CD4-positive, CD25-positive, alpha-beta regulatory T cell (primary cell): ENCODE results near the gene DES. TPM values are rescaled to one million over a fixed set of nuclear protein-coding genes. Genes with fewer than 3 reads are reported as not detected.

ENCODE experiments used
- ATAC-seq, 2 donors: fragments of 150-1000 bp; cut with Tn5 transposase; one replicate each; pipeline ENCODE4 v1.10.0; 2021; ENCODE audit warnings: low read depth in 2 of 2, moderate number of reproducible peaks in 2 of 2, moderate library complexity in 1 of 2
- DNase-seq, 3 donors: peaks; one replicate each; pipeline versions ENCODE4 v3.0.0 to v3.0.0-alpha.2; 2012 to 2022; ENCODE audit warnings: mixed read lengths in 1 of 3
- H3K27ac ChIP-seq: one replicate; pipeline ENCODE4 v1.7.0; 2013; ENCODE audit warnings: mild to moderate bottlenecking, low read length; ENCODE audit not compliant: insufficient read depth, poor library complexity, severe bottlenecking
- H3K27me3 ChIP-seq: one replicate; pipeline ENCODE4 v1.7.0; 2013; ENCODE audit warnings: low read length; ENCODE audit not compliant: control insufficient read depth, insufficient read depth
- H3K36me3 ChIP-seq: one replicate; pipeline ENCODE4 v1.7.0; 2013; ENCODE audit warnings: mild to moderate bottlenecking, low read length, moderate library complexity; ENCODE audit not compliant: control insufficient read depth, insufficient read depth
- H3K4me1 ChIP-seq: 2 replicates; pipeline ENCODE4 v1.7.0; 2013; ENCODE audit warnings: mild to moderate bottlenecking, low read length; ENCODE audit not compliant: insufficient read depth, control insufficient read depth, poor library complexity, severe bottlenecking
- H3K4me3 ChIP-seq: one replicate; pipeline ENCODE4 v1.7.0; 2013; ENCODE audit warnings: low read depth, mild to moderate bottlenecking, low read length, moderate library complexity
- H3K9me3 ChIP-seq, 2 experiments: 1 replicate in 1 of 2; 2 replicates in 1 of 2; pipeline ENCODE4 v1.7.0; 2013; ENCODE audit warnings: low read length in 2 of 2, mild to moderate bottlenecking in 1 of 2, moderate library complexity in 1 of 2; ENCODE audit not compliant: control insufficient read depth in 2 of 2
- H3K27ac Mint-ChIP-seq, 3 donors: one replicate each; pipeline ENCODE4 v1.8.0; 2020 to 2022; ENCODE audit warnings: mild to moderate bottlenecking in 3 of 3, mixed read lengths in 3 of 3, moderate library complexity in 2 of 3
- H3K27me3 Mint-ChIP-seq: one replicate; pipeline ENCODE4 v1.8.0; 2022; ENCODE audit warnings: mild to moderate bottlenecking, mixed read lengths
- H3K36me3 Mint-ChIP-seq: one replicate; pipeline ENCODE4 v1.8.0; 2020; ENCODE audit warnings: mixed read lengths
- H3K4me1 Mint-ChIP-seq, 4 donors: one replicate each; pipeline ENCODE4 v1.8.0; 2020 to 2022; ENCODE audit warnings: mixed read lengths in 4 of 4, mild to moderate bottlenecking in 1 of 4
- H3K4me3 Mint-ChIP-seq, 4 donors: one replicate each; pipeline ENCODE4 v1.8.0; 2020 to 2022; ENCODE audit warnings: mild to moderate bottlenecking in 4 of 4, mixed read lengths in 4 of 4, moderate library complexity in 3 of 4
- H3K9me3 Mint-ChIP-seq, 7 donors: one replicate each; pipeline ENCODE4 v1.8.0; 2020 to 2022; ENCODE audit warnings: mixed read lengths in 7 of 7, mild to moderate bottlenecking in 3 of 7, moderate library complexity in 2 of 7
- polyA plus RNA-seq, 4 donors: library from polyadenylated mRNA; unstranded; fragments of 300-500 nt; fragmentation: Illumina TruSeq; gene quantifications; one replicate each; pipeline ENCODE4 v1.2.3, GENCODE V29; 2021
- total RNA-seq: library from RNA; stranded (reverse); gene quantifications from one replicate; pipeline ENCODE4 v1.2.3, GENCODE V29; 2022

The DES gene
- total and polyA plus RNA-seq, 5 donors from 2014 or later, result not detected

GRCh38 chr2:219438453-219438852 lies 20.3 kb downstream of the DES start:
- Mint-ChIP-seq H3K4me1 (peaks cover 0 to 21% (median 2%) of the 10 kb centered on the region in 4 donors), H3K9me3 (peaks cover 0 to 5% (median 0%) of the 10 kb centered on the region in 7 donors), H3K36me3 (no peaks in the 10 kb centered on the region), H3K27ac (no peak overlapping the region), H3K27me3 (peaks cover 31% of the 10 kb centered on the region), H3K4me3 (no peak overlapping the region)
- Histone ChIP-seq H3K4me3 (no peak overlapping the region), H3K27ac (no peak overlapping the region), H3K9me3 (no peaks in the 10 kb centered on the region), H3K36me3 (no peaks in the 10 kb centered on the region), H3K27me3 (peaks cover 16% of the 10 kb centered on the region), H3K4me1 (peaks cover 13% of the 10 kb centered on the region)
- DNase-seq (no peak), ATAC-seq (no peak)

GRCh38 chr2:219439506-219439905 lies 21.3 kb downstream of the DES start:
- Histone ChIP-seq H3K36me3 (no peaks in the 10 kb centered on the region), H3K27me3 (peaks cover 16% of the 10 kb centered on the region), H3K9me3 (no peaks in the 10 kb centered on the region), H3K27ac (no peak overlapping the region), H3K4me1 (peaks cover 13% of the 10 kb centered on the region), H3K4me3 (no peak overlapping the region)
- ATAC-seq (no peak), DNase-seq (no peak)
- Mint-ChIP-seq H3K4me1 (peaks cover 0 to 21% (median 2%) of the 10 kb centered on the region in 4 donors), H3K4me3 (no peak overlapping the region), H3K27me3 (peaks cover 33% of the 10 kb centered on the region), H3K27ac (no peak overlapping the region), H3K9me3 (peaks cover 0 to 5% (median 0%) of the 10 kb centered on the region in 7 donors), H3K36me3 (no peaks in the 10 kb centered on the region)

GRCh38 chr2:219440388-219441256 lies 22.4 kb downstream of the DES start:
- Mint-ChIP-seq H3K27ac (no peak overlapping the region), H3K27me3 (peaks cover 39% of the 10 kb centered on the region), H3K4me1 (peaks cover 0 to 23% (median 2%) of the 10 kb centered on the region in 4 donors), H3K9me3 (peaks cover 0 to 5% (median 0%) of the 10 kb centered on the region in 7 donors), H3K4me3 (peak overlapping the region; percentile 5 to 83 (median 78)), H3K36me3 (no peaks in the 10 kb centered on the region)
- Histone ChIP-seq H3K9me3 (no peaks in the 10 kb centered on the region), H3K4me3 (no peak overlapping the region), H3K27ac (no peak overlapping the region), H3K27me3 (peaks cover 13% of the 10 kb centered on the region), H3K4me1 (peaks cover 6% of the 10 kb centered on the region), H3K36me3 (no peaks in the 10 kb centered on the region)
- DNase-seq (no peak), ATAC-seq (no peak)

GRCh38 chr2:219441451-219442255 lies 23.5 kb downstream of the DES start:
- Mint-ChIP-seq H3K27ac (no peak overlapping the region), H3K9me3 (peaks cover 0 to 5% (median 0%) of the 10 kb centered on the region in 7 donors), H3K27me3 (peaks cover 47% of the 10 kb centered on the region), H3K4me1 (peaks cover 0 to 19% (median 2%) of the 10 kb centered on the region in 4 donors), H3K4me3 (peak overlapping the region; percentile 27 to 83 (median 78)), H3K36me3 (no peaks in the 10 kb centered on the region)
- ATAC-seq (peak; percentile 32 to 61), DNase-seq (peak; percentile 24 to 30 (median 30))
- Histone ChIP-seq H3K27me3 (peaks cover 12% of the 10 kb centered on the region), H3K36me3 (no peaks in the 10 kb centered on the region), H3K9me3 (no peaks in the 10 kb centered on the region), H3K27ac (no peak overlapping the region), H3K4me1 (peaks cover 6% of the 10 kb centered on the region), H3K4me3 (no peak overlapping the region)

GRCh38 chr2:219442256-219443015 lies 24.3 kb downstream of the DES start:
- peaks cover 6% of the 10 kb centered on the region for H3K4me1 ChIP-seq
- peaks cover 53% of the 10 kb centered on the region for H3K27me3 Mint-ChIP-seq
- H3K9me3 Mint-ChIP-seq, result peaks cover 0 to 5% (median 0%) of the 10 kb centered on the region in 7 donors
- H3K4me3 Mint-ChIP-seq, result peak overlapping the region in 3 of 4 donors; percentile 22 to 71 (median 71)
- peaks cover 0 to 19% (median 2%) of the 10 kb centered on the region in 4 donors for H3K4me1 Mint-ChIP-seq
- H3K36me3 Mint-ChIP-seq, result no peaks in the 10 kb centered on the region
- ATAC-seq (no peak), DNase-seq (no peak)
- no peak overlapping the region for H3K27ac Mint-ChIP-seq
- no peaks in the 10 kb centered on the region for H3K36me3 ChIP-seq
- peaks cover 12% of the 10 kb centered on the region for H3K27me3 ChIP-seq
- no peak overlapping the region for H3K4me3 ChIP-seq
- no peak overlapping the region for H3K27ac ChIP-seq
- no peaks in the 10 kb centered on the region for H3K9me3 ChIP-seq

- Histone ChIP-seq H3K9me3 (no peaks in the 10 kb centered on the region), H3K4me1 (peaks cover 6% of the 10 kb centered on the region), H3K27me3 (peaks cover 12% of the 10 kb centered on the region), H3K4me3 (no peak overlapping the region), H3K36me3 (no peaks in the 10 kb centered on the region), H3K27ac (no peak overlapping the region)
- Mint-ChIP-seq H3K36me3 (no peaks in the 10 kb centered on the region), H3K4me3 (peak overlapping the region; percentile 13 to 71 (median 68)), H3K9me3 (peaks cover 0 to 5% (median 0%) of the 10 kb centered on the region in 7 donors), H3K27ac (no peak overlapping the region), H3K27me3 (peaks cover 53% of the 10 kb centered on the region), H3K4me1 (peaks cover 0 to 19% (median 2%) of the 10 kb centered on the region in 4 donors)
- no peak for ATAC-seq
- DNase-seq, result no peak
These were observed 25.0 kb downstream of the DES start for GRCh38 chr2:219443016-219443696.

- Histone ChIP-seq H3K9me3 (no peaks in the 10 kb centered on the region), H3K4me3 (no peak overlapping the region), H3K36me3 (no peaks in the 10 kb centered on the region), H3K27ac (no peak overlapping the region), H3K27me3 (peaks cover 9% of the 10 kb centered on the region), H3K4me1 (peaks cover 9% of the 10 kb centered on the region)
- DNase-seq (no peak), ATAC-seq (no peak)
- H3K9me3 Mint-ChIP-seq, result peaks cover 0 to 5% (median 0%) of the 10 kb centered on the region in 7 donors
- H3K36me3 Mint-ChIP-seq, result no peaks in the 10 kb centered on the region
- H3K27ac Mint-ChIP-seq, result no peak overlapping the region
- peaks cover 53% of the 10 kb centered on the region for H3K27me3 Mint-ChIP-seq
- peaks cover 0 to 19% (median 2%) of the 10 kb centered on the region in 4 donors for H3K4me1 Mint-ChIP-seq
- H3K4me3 Mint-ChIP-seq, result peak overlapping the region in 3 of 4 donors; percentile 15 to 68 (median 59)
These were observed 25.5 kb downstream of the DES start for GRCh38 chr2:219443697-219444023.
